SU-DHL-6 (cell line): ENCODE data around the gene TH.
"Not testable (repeated sequence)": the region's sequence is repeated elsewhere in the genome, so short reads cannot be mapped to it uniquely, and the experiment has no call there.

Source experiments
- H2AFZ ChIP-seq: fragments of 200-600 bp; sonication (generic); 2 replicates; pipeline ENCODE4 v1.6.1; 2014; ENCODE audit warnings: low read depth, mild to moderate bottlenecking, moderate library complexity, mixed read lengths, antibody characterized with exemption, low read length; ENCODE audit not compliant: severe bottlenecking
- H3F3A ChIP-seq: fragments of 200-600 bp; shearing (Covaris generic); 2 replicates; pipeline ENCODE4 v1.6.0; 2016; ENCODE audit warnings: antibody characterized with exemption, mild to moderate bottlenecking; ENCODE audit not compliant: insufficient read depth
- H3K27ac ChIP-seq: fragments of 200-600 bp; sonication (generic); 2 replicates; pipeline ENCODE4 v1.5.1; 2016; ENCODE audit warnings: low read depth, mild to moderate bottlenecking, low read length, moderate library complexity, mixed read lengths
- H3K27me3 ChIP-seq: fragments of 200-600 bp; sonication (generic), shearing (Covaris generic); 2 replicates; pipeline ENCODE4 v1.6.0; 2014; ENCODE audit warnings: mild to moderate bottlenecking, low read length
- H3K36me3 ChIP-seq: fragments of 200-600 bp; sonication (generic); 2 replicates; pipeline ENCODE4 v1.6.1; 2014; ENCODE audit warnings: mild to moderate bottlenecking, low read length, mixed read lengths
- H3K4me2 ChIP-seq: fragments of 300-600, 200-600 bp; shearing (Covaris generic), sonication (generic); 2 replicates; pipeline ENCODE4 v1.6.0; 2014; ENCODE audit warnings: low read length, low read depth, mild to moderate bottlenecking; ENCODE audit not compliant: poor library complexity, severe bottlenecking
- H3K4me3 ChIP-seq: fragments of 200-600 bp; sonication (generic); 2 replicates; pipeline ENCODE4 v1.5.1; 2014; ENCODE audit warnings: antibody characterized with exemption, low read length, mild to moderate bottlenecking, mixed read lengths; ENCODE audit not compliant: insufficient read depth, poor library complexity, severe bottlenecking
- H3K79me2 ChIP-seq: fragments of 200-600 bp; sonication (generic); 2 replicates; pipeline ENCODE4 v1.6.1; 2014; ENCODE audit warnings: mild to moderate bottlenecking, low read length, moderate library complexity; ENCODE audit not compliant: insufficient read depth
- H3K9ac ChIP-seq: fragments of 200-600 bp; sonication (generic); 2 replicates; pipeline ENCODE4 v1.7.0; 2014; ENCODE audit warnings: mild to moderate bottlenecking, low read length
- H3K9me2 ChIP-seq: fragments of 200-600 bp; sonication (generic); replicated peaks from 2 replicates; pipeline ENCODE4 v1.6.1; 2014; ENCODE audit warnings: low read length; ENCODE audit not compliant: insufficient read depth
- H3K9me3 ChIP-seq: fragments of 200-600 bp; sonication (generic); 2 replicates; pipeline ENCODE4 v1.6.1; 2014; ENCODE audit warnings: low read length, mixed read lengths; ENCODE audit not compliant: insufficient read depth
- H4K20me1 ChIP-seq: fragments of 200-600 bp; sonication (generic); 2 replicates; pipeline ENCODE4 v1.6.1; 2014; ENCODE audit warnings: low read depth, mild to moderate bottlenecking, antibody characterized with exemption, low read length, moderate library complexity, mixed read lengths
- EZH2phosphoT487 ChIP-seq: fragments of 200-600 bp; sonication (generic), shearing (Covaris generic); conservative IDR thresholded peaks from 2 replicates; pipeline ENCODE4 v1.6.1; 2018; ENCODE audit warnings: mild to moderate bottlenecking, antibody characterized with exemption, low read length, moderate library complexity, mixed read lengths
- TF ChIP-seq, protein P1 (sequence below): fragments of 200-600 bp; sonication (generic); IDR thresholded peaks from one replicate; pipeline ENCODE4 v1.5.1; 2017; ENCODE audit warnings: antibody characterized with exemption, mild to moderate bottlenecking, low read length, moderate library complexity; ENCODE audit not compliant: insufficient read depth, poor library complexity, severe bottlenecking

Gene TH

DNA sequence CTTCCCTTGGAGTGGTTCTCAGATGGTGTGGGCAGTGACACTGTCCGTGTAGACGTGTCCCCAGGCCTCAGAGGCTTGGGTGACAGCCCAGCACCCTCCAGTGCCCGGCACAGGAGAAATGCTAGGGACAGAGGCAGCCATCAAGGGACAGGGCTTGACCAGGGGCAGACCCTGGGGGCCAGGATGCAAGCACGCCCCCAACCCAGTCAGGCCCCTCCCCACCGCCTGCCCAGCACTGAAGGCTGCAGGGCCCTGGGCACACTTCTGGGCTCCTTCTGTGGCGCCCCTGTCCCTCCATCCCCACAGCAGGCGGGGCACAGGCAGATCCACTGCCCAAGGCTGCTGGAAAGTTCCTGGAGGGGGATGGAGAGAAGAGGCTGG lies 43.5 kb downstream of the TH start:
- no peaks in the 10 kb centered on the region for H3K9me3 ChIP-seq
- TF ChIP-seq EZH2phosphoT487 = no peak
- TF ChIP-seq, protein P1, sequence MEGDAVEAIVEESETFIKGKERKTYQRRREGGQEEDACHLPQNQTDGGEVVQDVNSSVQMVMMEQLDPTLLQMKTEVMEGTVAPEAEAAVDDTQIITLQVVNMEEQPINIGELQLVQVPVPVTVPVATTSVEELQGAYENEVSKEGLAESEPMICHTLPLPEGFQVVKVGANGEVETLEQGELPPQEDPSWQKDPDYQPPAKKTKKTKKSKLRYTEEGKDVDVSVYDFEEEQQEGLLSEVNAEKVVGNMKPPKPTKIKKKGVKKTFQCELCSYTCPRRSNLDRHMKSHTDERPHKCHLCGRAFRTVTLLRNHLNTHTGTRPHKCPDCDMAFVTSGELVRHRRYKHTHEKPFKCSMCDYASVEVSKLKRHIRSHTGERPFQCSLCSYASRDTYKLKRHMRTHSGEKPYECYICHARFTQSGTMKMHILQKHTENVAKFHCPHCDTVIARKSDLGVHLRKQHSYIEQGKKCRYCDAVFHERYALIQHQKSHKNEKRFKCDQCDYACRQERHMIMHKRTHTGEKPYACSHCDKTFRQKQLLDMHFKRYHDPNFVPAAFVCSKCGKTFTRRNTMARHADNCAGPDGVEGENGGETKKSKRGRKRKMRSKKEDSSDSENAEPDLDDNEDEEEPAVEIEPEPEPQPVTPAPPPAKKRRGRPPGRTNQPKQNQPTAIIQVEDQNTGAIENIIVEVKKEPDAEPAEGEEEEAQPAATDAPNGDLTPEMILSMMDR = no peak
- H3K9me2 ChIP-seq = no peaks in the 10 kb centered on the region
- H3K9ac ChIP-seq = no peak overlapping the region
- H3F3A ChIP-seq = no peaks in the 10 kb centered on the region
- H3K4me2 ChIP-seq = no peak overlapping the region
- H2AFZ ChIP-seq = no peak overlapping the region
- no peaks in the 10 kb centered on the region for H3K36me3 ChIP-seq
- no peaks in the 10 kb centered on the region for H3K79me2 ChIP-seq
- H4K20me1 ChIP-seq = no peaks in the 10 kb centered on the region
- H3K27ac ChIP-seq = no peak overlapping the region
- H3K27me3 ChIP-seq = no peaks in the 10 kb centered on the region
- no peak overlapping the region for H3K4me3 ChIP-seq

DNA sequence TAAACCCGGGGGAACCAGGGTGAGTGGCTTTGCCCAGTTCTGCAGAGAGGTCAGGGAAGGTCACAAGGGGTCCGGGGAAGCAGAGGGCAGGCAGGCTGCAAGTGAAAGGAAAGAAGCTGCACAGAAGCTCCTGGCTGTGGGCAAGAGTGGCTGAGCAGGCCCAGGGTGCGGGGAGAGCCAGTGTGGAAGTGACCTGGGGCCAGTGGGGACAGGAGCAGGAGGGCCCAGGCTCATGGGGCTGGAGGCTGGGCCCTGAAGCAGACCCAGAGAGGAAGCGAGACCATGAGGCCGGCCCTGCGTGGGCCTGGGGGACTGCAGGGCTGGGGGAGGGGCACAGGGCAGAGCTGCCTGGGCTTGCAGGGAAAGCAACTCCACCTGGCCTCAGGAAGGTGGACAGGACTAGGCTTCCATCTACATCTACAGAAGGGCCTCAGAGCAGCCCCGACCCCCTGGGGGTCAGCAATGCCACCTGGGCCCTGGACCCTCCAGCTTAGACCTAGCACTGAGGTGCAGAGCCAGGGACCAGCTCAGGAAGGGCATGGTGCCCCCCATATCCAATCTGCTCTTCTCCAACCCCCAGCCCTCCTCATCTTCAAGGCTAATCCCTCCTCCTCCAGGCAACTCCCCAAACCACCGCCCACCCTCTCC lies 44.0 kb downstream of the TH start:
- no peaks in the 10 kb centered on the region for H3K27me3 ChIP-seq
- H3F3A ChIP-seq = no peaks in the 10 kb centered on the region
- no peak overlapping the region for H3K4me2 ChIP-seq
- H2AFZ ChIP-seq = no peak overlapping the region
- no peaks in the 10 kb centered on the region for H3K9me2 ChIP-seq
- no peaks in the 10 kb centered on the region for H3K79me2 ChIP-seq
- H4K20me1 ChIP-seq = no peaks in the 10 kb centered on the region
- no peak overlapping the region for H3K27ac ChIP-seq
- no peak overlapping the region for H3K4me3 ChIP-seq
- no peaks in the 10 kb centered on the region for H3K9me3 ChIP-seq
- no peak for TF ChIP-seq EZH2phosphoT487
- TF ChIP-seq, protein P1 = no peak
- no peak overlapping the region for H3K9ac ChIP-seq
- H3K36me3 ChIP-seq = no peaks in the 10 kb centered on the region

DNA sequence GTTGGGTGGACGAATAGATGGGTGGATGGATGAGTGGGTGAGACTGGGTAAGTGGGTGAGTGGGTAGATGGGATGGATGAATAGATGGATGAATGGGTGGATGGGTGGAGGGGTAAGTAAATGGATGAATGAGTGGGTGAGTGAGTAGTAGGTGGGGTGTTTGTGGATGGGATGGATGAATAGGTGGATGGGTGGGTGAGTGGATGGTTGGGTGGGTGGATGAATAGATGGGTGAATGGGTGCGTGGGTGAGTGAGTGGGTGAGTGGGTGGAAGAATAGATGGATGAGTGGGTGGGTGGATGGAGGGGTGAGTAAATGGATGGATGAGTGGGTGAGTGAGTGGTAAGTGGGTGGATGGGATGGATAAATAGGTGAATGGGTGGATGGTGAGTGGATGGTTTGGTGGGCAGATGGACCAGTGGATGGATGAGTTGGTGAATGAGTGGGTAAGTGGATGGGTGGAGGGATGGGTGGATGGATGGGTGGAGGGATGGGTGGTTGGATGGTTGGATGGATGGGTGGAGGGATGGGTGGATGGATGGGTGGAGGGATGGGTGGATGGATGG lies 45.0 kb downstream of the TH start:
- H2AFZ ChIP-seq = no peak overlapping the region
- no peak overlapping the region for H3K9ac ChIP-seq
- no peak overlapping the region for H3K27ac ChIP-seq
- H3K4me3 ChIP-seq = no peak overlapping the region
- H3F3A ChIP-seq = no peaks in the 10 kb centered on the region
- no peaks in the 10 kb centered on the region for H3K79me2 ChIP-seq
- no peaks in the 10 kb centered on the region for H3K27me3 ChIP-seq
- no peak overlapping the region for H3K4me2 ChIP-seq
- H4K20me1 ChIP-seq = no peaks in the 10 kb centered on the region
- TF ChIP-seq EZH2phosphoT487 = no peak
- TF ChIP-seq, protein P1 = no peak
- no peaks in the 10 kb centered on the region for H3K36me3 ChIP-seq
- no peaks in the 10 kb centered on the region for H3K9me3 ChIP-seq
- H3K9me2 ChIP-seq = no peaks in the 10 kb centered on the region

DNA sequence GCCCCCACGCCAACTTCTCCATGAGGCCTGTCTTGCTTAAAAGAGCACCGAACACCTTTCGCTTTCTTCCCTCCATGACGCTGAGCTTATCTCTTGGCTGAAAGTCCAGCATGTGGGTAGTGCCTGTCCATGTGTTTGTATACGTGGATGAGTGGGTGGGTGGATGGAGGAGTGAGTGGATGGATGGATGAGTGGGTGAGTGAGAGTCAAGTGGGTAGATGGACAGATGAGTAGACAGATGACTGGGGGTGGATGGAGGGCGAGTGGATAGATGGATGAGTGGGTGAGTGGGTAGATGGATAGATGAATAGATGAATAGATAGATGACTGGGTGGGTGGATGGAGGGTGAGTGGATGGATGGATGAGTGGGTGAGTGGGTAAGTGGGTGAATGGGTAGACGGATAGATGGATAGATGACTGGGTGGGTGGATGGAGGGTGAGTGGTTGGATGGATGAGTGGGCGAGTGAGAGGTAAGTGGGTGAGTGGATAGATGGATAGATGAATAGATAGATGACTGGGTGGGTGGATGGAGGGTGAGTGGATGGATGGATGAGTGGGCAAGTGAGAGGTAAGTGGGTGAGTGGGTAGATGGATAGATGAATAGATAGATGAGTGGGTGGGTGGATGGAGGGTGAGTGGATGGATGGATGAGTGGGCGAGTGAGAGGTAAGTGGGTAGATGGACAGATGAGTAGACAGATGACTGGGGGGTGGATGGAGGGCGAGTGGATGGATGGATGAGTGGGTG lies 46.7 kb downstream of the TH start:
- H2AFZ ChIP-seq, H3K79me2 ChIP-seq, H3K36me3 ChIP-seq, H3K4me2 ChIP-seq, H3F3A ChIP-seq, H3K27ac ChIP-seq, H3K9ac ChIP-seq, H3K9me3 ChIP-seq, H4K20me1 ChIP-seq, H3K27me3 ChIP-seq, H3K4me3 ChIP-seq, H3K9me2 ChIP-seq: not testable (repeated sequence)
